HG03457 (cell line): ENCODE measurements around the gene GTF2IRD1.
"Not testable (repeated sequence)": the region's sequence is repeated elsewhere in the genome, so short reads cannot be mapped to it uniquely, and the experiment has no call there.

ENCODE experiments used
- ATAC-seq: cut with Tn5 transposase; IDR thresholded peaks from one replicate; pipeline ENCODE4 v1.9.1; 2021; ENCODE audit warnings: moderate number of reproducible peaks; ENCODE audit not compliant: unreplicated experiment

GTF2IRD1 gene

GRCh38 chr7:74489997-74490945 is 36.6 kb downstream of the GTF2IRD1 start:
- no peak for ATAC-seq

GRCh38 chr7:74491490-74491889 is 37.8 kb downstream of the GTF2IRD1 start:
- not testable (repeated sequence) for ATAC-seq

- no peak for ATAC-seq
Measured at GRCh38 chr7:74493295-74493694, 39.6 kb downstream of the GTF2IRD1 start.

- ATAC-seq: no peak
Measured at GRCh38 chr7:74494076-74494548, 40.4 kb downstream of the GTF2IRD1 start.

GRCh38 chr7:74495112-74496086 is 41.7 kb downstream of the GTF2IRD1 start:
- ATAC-seq: no peak

GRCh38 chr7:74496272-74496671 is 42.6 kb downstream of the GTF2IRD1 start:
- ATAC-seq: no peak

- not testable (repeated sequence) for ATAC-seq
Measured at GRCh38 chr7:74496773-74497172, 43.1 kb downstream of the GTF2IRD1 start.

GRCh38 chr7:74498354-74498753 is 44.6 kb downstream of the GTF2IRD1 start:
- ATAC-seq: no peak

- ATAC-seq: no peak
Measured at GRCh38 chr7:74498996-74499834, 45.5 kb downstream of the GTF2IRD1 start.

GRCh38 chr7:74499835-74500388 is 46.2 kb downstream of the GTF2IRD1 start:
- ATAC-seq: no peak

GRCh38 chr7:74501298-74501697 is 47.6 kb downstream of the GTF2IRD1 start:
- no peak for ATAC-seq

- no peak for ATAC-seq
Measured at GRCh38 chr7:74502216-74502891, 48.6 kb downstream of the GTF2IRD1 start.

GRCh38 chr7:74503061-74503460 is 49.4 kb downstream of the GTF2IRD1 start:
- ATAC-seq: no peak

GRCh38 chr7:74503943-74504342 is 50.2 kb downstream of the GTF2IRD1 start:
- ATAC-seq: no peak

- ATAC-seq: no peak
Measured at GRCh38 chr7:74505471-74506324, 52.0 kb downstream of the GTF2IRD1 start.

- ATAC-seq: no peak
Measured at GRCh38 chr7:74506325-74506724, 52.6 kb downstream of the GTF2IRD1 start.

- ATAC-seq: no peak
Measured at GRCh38 chr7:74507538-74508319, 54.0 kb downstream of the GTF2IRD1 start.

- ATAC-seq: not testable (repeated sequence)
Measured at GRCh38 chr7:74509453-74509852, 55.7 kb downstream of the GTF2IRD1 start.
